CD14-positive monocyte (primary cell): ENCODE measurements around the gene TMEM179. TPM values are rescaled to one million over a fixed set of nuclear protein-coding genes. Genes with fewer than 3 reads are reported as not detected.

Experiments used
- DNase-seq, 3 donors: peaks; one replicate each; pipeline ENCODE4 v3.0.0-alpha.2; 2011 to 2022
- H2AFZ ChIP-seq: 2 replicates; pipeline ENCODE4 v1.6.0; 2012; ENCODE audit warnings: mild to moderate bottlenecking, low read depth, low read length, inconsistent platforms; ENCODE audit not compliant: insufficient read depth, poor library complexity, severe bottlenecking
- H3K27ac ChIP-seq, 2 donors: 1 replicate in 1 of 2; 2 replicates in 1 of 2; pipeline ENCODE4 v1.5.1; 2012 to 2013; ENCODE audit warnings: low read length in 2 of 2, control low read depth in 1 of 2, inconsistent platforms in 1 of 2, low read depth in 1 of 2, mild to moderate bottlenecking in 1 of 2
- H3K27me3 ChIP-seq, 2 donors: one replicate each; pipeline versions ENCODE4 v1.6.0 to v1.6.1; 2011 to 2013; ENCODE audit warnings: low read length in 2 of 2; ENCODE audit not compliant: control insufficient read depth in 2 of 2, insufficient read depth in 2 of 2
- H3K36me3 ChIP-seq, 2 donors: replicated peaks in 1 of 2; 1 replicate in 1 of 2; 2 replicates in 1 of 2; pipeline versions ENCODE4 v1.5.1 to v1.6.1; 2012 to 2013; ENCODE audit warnings: low read length in 2 of 2, control low read depth in 1 of 2, inconsistent platforms in 1 of 2, mild to moderate bottlenecking in 1 of 2; ENCODE audit not compliant: insufficient read depth in 2 of 2, control insufficient read depth in 1 of 2
- H3K4me1 ChIP-seq, 2 donors: 1 replicate in 1 of 2; 2 replicates in 1 of 2; pipeline versions ENCODE4 v1.5.1 to v1.6.1; 2012 to 2013; ENCODE audit warnings: low read length in 2 of 2, control low read depth in 1 of 2, inconsistent platforms in 1 of 2, mild to moderate bottlenecking in 1 of 2, moderate library complexity in 1 of 2; ENCODE audit not compliant: insufficient read depth in 2 of 2, control insufficient read depth in 1 of 2
- H3K4me2 ChIP-seq: replicated peaks from 2 replicates; pipeline ENCODE3; 2012; ENCODE audit warnings: low read length, moderate library complexity, mild to moderate bottlenecking; ENCODE audit not compliant: poor library complexity, severe bottlenecking; ENCODE audit errors: extremely low read depth
- H3K4me3 ChIP-seq, 3 experiments: fragments of 200-600 bp in 1 of 3; sonication (generic) in 1 of 3; replicated peaks in 1 of 3; 1 replicate in 2 of 3; 2 replicates in 1 of 3; pipeline ENCODE4 v1.5.1; 2011 to 2013; ENCODE audit warnings: low read length in 3 of 3, mild to moderate bottlenecking in 3 of 3, control low read depth in 2 of 3, low read depth in 2 of 3, inconsistent platforms in 1 of 3, moderate library complexity in 1 of 3
- H3K79me2 ChIP-seq: 2 replicates; pipeline ENCODE4 v1.6.0; 2012; ENCODE audit warnings: mild to moderate bottlenecking, control low read depth, inconsistent platforms, low read length, moderate library complexity; ENCODE audit not compliant: insufficient read depth
- H3K9ac ChIP-seq: 2 replicates; pipeline ENCODE4 v1.6.0; 2017; ENCODE audit warnings: low read length, mild to moderate bottlenecking; ENCODE audit not compliant: insufficient read depth, poor library complexity, severe bottlenecking
- H3K9me3 ChIP-seq, 2 donors: replicated peaks in 1 of 2; 1 replicate in 1 of 2; 2 replicates in 1 of 2; pipeline versions ENCODE4 v1.5.1 to v1.6.1; 2012 to 2013; ENCODE audit warnings: low read length in 2 of 2, control low read depth in 1 of 2; ENCODE audit not compliant: control insufficient read depth in 1 of 2, insufficient read depth in 1 of 2
- H4K20me1 ChIP-seq: 2 replicates; pipeline ENCODE4 v1.6.0; 2012; ENCODE audit warnings: mild to moderate bottlenecking, low read length, control low read depth, moderate library complexity; ENCODE audit not compliant: insufficient read depth
- H3K27ac Mint-ChIP-seq, 7 donors: one replicate each; pipeline ENCODE4 v1.8.0; 2020; ENCODE audit warnings: mild to moderate bottlenecking in 7 of 7, mixed read lengths in 7 of 7, moderate library complexity in 6 of 7, inconsistent platforms in 2 of 7
- H3K27me3 Mint-ChIP-seq, 3 donors: one replicate each; pipeline ENCODE4 v1.8.0; 2021 to 2022; ENCODE audit warnings: low read depth in 3 of 3, mild to moderate bottlenecking in 3 of 3, mixed read lengths in 3 of 3, moderate library complexity in 3 of 3, inconsistent platforms in 1 of 3
- H3K36me3 Mint-ChIP-seq, 2 donors: one replicate each; pipeline ENCODE4 v1.8.0; 2020; ENCODE audit warnings: mixed read lengths in 2 of 2, inconsistent platforms in 1 of 2, mild to moderate bottlenecking in 1 of 2
- H3K4me1 Mint-ChIP-seq: one replicate; pipeline ENCODE4 v1.8.0; 2020; ENCODE audit warnings: mild to moderate bottlenecking, mixed read lengths
- H3K4me3 Mint-ChIP-seq, 2 donors: one replicate each; pipeline ENCODE4 v1.8.0; 2020; ENCODE audit warnings: mild to moderate bottlenecking in 2 of 2, mixed read lengths in 2 of 2, moderate library complexity in 1 of 2
- H3K9me3 Mint-ChIP-seq, 7 donors: one replicate each; pipeline ENCODE4 v1.8.0; 2020 to 2022; ENCODE audit warnings: mixed read lengths in 7 of 7, mild to moderate bottlenecking in 6 of 7, moderate library complexity in 6 of 7, inconsistent platforms in 2 of 7
- CTCF ChIP-seq: fragments of 200-600 bp; IDR thresholded peaks from one replicate; pipeline ENCODE4 v1.8.0; 2022; ENCODE audit warnings: antibody characterized with exemption, mild to moderate bottlenecking
- WGBS: methylation state at CpG from one replicate; pipeline ENCODE4 v1.1.5; 2013; ENCODE audit warnings: missing lambda C conversion rate; ENCODE audit not compliant: insufficient coverage; 5-methylcytosine and 5-hydroxymethylcytosine counted together
- intact Hi-C, 2 donors: fragments of 100-400 bp; cut with micrococcal nuclease; formaldehyde crosslinking; loops; one replicate each; pipeline versions ENCODE4 v1.15.0 to v1.15.1; 2023
- polyA plus RNA-seq, 3 donors: library from polyadenylated mRNA; depleted of rRNA in 1 of 3; unstranded in 2 of 3; stranded (reverse) in 1 of 3; fragments of 300-500 nt in 2 of 3; fragments of >200 nt in 1 of 3; fragmentation: Illumina TruSeq in 2 of 3; gene quantifications; 1 replicate in 2 of 3; 2 replicates in 1 of 3; pipeline ENCODE4 v1.2.3, GENCODE V29; 2012 to 2021

Gene TMEM179
- polyA plus RNA-seq, 3 donors, result not detected

DNA sequence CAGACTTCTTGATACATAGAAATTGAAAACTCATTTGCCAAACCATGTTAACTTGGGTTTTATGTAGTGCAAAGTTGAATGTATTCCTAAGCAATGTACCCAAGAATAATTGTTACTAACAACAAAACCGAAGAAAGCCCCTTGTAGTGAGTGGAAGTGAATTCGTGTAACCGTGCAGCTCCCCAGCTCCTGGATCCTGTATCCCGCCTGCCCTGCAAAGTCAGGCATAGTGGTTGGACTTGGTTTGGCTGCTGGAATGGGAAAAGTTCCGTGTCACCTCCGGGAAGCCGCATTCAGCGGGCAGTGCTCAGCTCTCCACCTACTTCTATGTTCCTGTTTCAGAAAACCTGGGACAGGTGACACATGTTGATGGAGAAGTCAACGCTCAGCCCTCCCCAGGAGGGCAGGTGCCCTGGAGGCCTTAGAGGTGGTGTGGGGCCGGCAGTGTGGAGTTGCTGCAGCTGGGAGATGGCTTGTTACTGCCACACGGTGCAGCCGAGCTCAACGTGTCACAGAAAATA, 54.2 kb downstream of the TMEM179 start:
- H2AFZ ChIP-seq, result no peak overlapping the region
- no peaks in the 10 kb centered on the region for H3K4me1 ChIP-seq
- no peaks in the 10 kb centered on the region for H4K20me1 ChIP-seq
- H3K9me3 ChIP-seq, result no peaks in the 10 kb centered on the region
- no peak overlapping the region for H3K9ac ChIP-seq
- no peaks in the 10 kb centered on the region for H3K9me3 Mint-ChIP-seq
- no peaks in the 10 kb centered on the region for H3K79me2 ChIP-seq
- no peaks in the 10 kb centered on the region for H3K27me3 ChIP-seq
- no peak overlapping the region for H3K27ac ChIP-seq
- H3K36me3 Mint-ChIP-seq, result no peaks in the 10 kb centered on the region
- peaks cover 3 to 6% (median 5%) of the 10 kb centered on the region in 3 donors for H3K27me3 Mint-ChIP-seq
- H3K4me2 ChIP-seq, result no peak overlapping the region
- WGBS, result 85% methylated on average over 4 of the region's 13 CpGs
- no peak for TF ChIP-seq CTCF
- H3K4me3 Mint-ChIP-seq, result no peak overlapping the region
- H3K4me1 Mint-ChIP-seq, result no peaks in the 10 kb centered on the region
- H3K27ac Mint-ChIP-seq, result no peak overlapping the region
- H3K4me3 ChIP-seq, result no peak overlapping the region
- no peaks in the 10 kb centered on the region for H3K36me3 ChIP-seq
- intact Hi-C loops, result no loop called here
- no peak for DNase-seq

- no peaks in the 10 kb centered on the region for H3K36me3 ChIP-seq
- H3K27me3 ChIP-seq, result no peaks in the 10 kb centered on the region
- Mint-ChIP-seq H3K9me3 (no peaks in the 10 kb centered on the region), H3K4me1 (no peaks in the 10 kb centered on the region), H3K36me3 (no peaks in the 10 kb centered on the region), H3K27me3 (peaks cover 3 to 10% (median 4%) of the 10 kb centered on the region in 3 donors), H3K4me3 (no peak overlapping the region), H3K27ac (no peak overlapping the region)
- no peak overlapping the region for H3K27ac ChIP-seq
- DNase-seq, result no peak
- no peak overlapping the region for H3K4me3 ChIP-seq
- H3K79me2 ChIP-seq, result no peaks in the 10 kb centered on the region
- H2AFZ ChIP-seq, result no peak overlapping the region
- intact Hi-C loops, result no loop called here
- WGBS, result 82% methylated on average over 5 of the region's 8 CpGs
- H3K4me1 ChIP-seq, result no peaks in the 10 kb centered on the region
- H3K9me3 ChIP-seq, result no peaks in the 10 kb centered on the region
- no peak for TF ChIP-seq CTCF
- H3K4me2 ChIP-seq, result no peak overlapping the region
- no peak overlapping the region for H3K9ac ChIP-seq
- no peaks in the 10 kb centered on the region for H4K20me1 ChIP-seq
Observed at GRCh38 chr14:104549536-104550339, 54.8 kb downstream of the TMEM179 start.
